Measurements from ENCODE around the gene IQCN.
A peak's percentile ranks its signal among the peaks of the same experiment; 100 is the strongest.

The IQCN gene

DNA sequence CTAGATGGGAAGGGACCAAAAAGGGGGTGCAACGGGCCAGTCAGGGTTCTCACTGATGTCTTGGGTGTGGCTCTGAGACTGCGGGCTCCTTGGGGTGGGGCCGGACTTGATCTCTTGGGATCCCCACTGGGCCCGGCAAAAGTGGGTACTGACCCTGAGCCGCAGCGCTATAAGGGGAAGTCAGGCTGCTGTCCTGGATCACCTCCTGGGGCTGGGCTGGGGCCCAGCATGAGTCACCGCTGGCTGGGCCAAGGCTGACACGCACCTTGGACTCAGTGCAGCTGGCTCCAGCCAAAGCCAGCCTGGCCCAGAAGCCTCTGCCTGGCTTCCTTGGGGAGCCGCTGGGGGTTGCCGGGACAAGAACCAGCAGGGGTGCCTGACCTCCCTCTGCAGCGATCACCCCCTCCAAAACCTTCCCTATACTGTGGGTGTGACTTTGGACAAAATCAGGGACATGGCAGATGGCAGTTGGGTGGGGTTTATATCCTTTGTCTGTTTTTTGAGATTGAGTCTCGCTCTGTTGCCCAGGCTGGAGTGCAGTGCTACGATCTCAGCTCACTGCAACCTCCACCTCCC lies 617 bp upstream of the IQCN start (continued):
- TF ChIP-seq ZNF350 (tag by site-specific recombination; IDR thresholded peaks at IDR 0.05) (no peak), BCL11B (tag by site-specific recombination; IDR thresholded peaks at IDR 0.05; ENCODE audit: low read depth) (no peak), MEIS1 (CRISPR knock-in tag; IDR thresholded peaks at IDR 0.05; ENCODE audit: borderline replicate concordance) (no peak), BCL11A (tag by site-specific recombination; IDR thresholded peaks at IDR 0.05; ENCODE audit: low read depth) (no peak; the same call in 1 of the 2 replicates), OVOL3 (tag by site-specific recombination; IDR thresholded peaks at IDR 0.05) (no peak), ZNF132 (tag by site-specific recombination; IDR thresholded peaks at IDR 0.05; ENCODE audit: borderline replicate concordance) (no peak), SETDB1 (IDR thresholded peaks at IDR 0.05; ENCODE audit: insufficient read length, low read length) (no peak), ZNF274 (IDR thresholded peaks at IDR 0.05; ENCODE audit: low read length) (no peak), ZNF274 (tag by site-specific recombination; IDR thresholded peaks at IDR 0.05; ENCODE audit: borderline replicate concordance) (no peak), KLF16 (tag by site-specific recombination; IDR thresholded peaks at IDR 0.05) (no peak), ZNF561 (tag by site-specific recombination; IDR thresholded peaks at IDR 0.05; ENCODE audit: borderline replicate concordance) (no peak), ZNF423 (tag by site-specific recombination; IDR thresholded peaks at IDR 0.05) (no peak), ZNF184 (tag by site-specific recombination; IDR thresholded peaks at IDR 0.05) (no peak), ZNF510 (tag by site-specific recombination; IDR thresholded peaks at IDR 0.05; ENCODE audit: insufficient replicate concordance) (no peak), ZNF24 (tag by site-specific recombination; IDR thresholded peaks at IDR 0.05) (no peak), GLI4 (tag by site-specific recombination; IDR thresholded peaks at IDR 0.05) (no peak), KLF8 (tag by site-specific recombination; IDR thresholded peaks at IDR 0.05) (no peak; the same call in 1 of the 2 replicates), ZNF555 (tag by site-specific recombination; conservative IDR thresholded peaks at IDR 0.05) (no peak), YY2 (tag by site-specific recombination; IDR thresholded peaks at IDR 0.05) (no peak), ZNF596 (tag by site-specific recombination; IDR thresholded peaks at IDR 0.05) (no peak), IKZF3 (tag by site-specific recombination; IDR thresholded peaks at IDR 0.05) (peak; percentile 55; the same call in 1 of the 2 replicates), ZNF394 (tag by site-specific recombination; IDR thresholded peaks at IDR 0.05; ENCODE audit: borderline replicate concordance) (no peak), ZFP37 (tag by site-specific recombination; IDR thresholded peaks at IDR 0.05) (peak; percentile 46; the same call in 1 of the 2 replicates), KLF1 (tag by site-specific recombination; IDR thresholded peaks at IDR 0.05) (no peak; the same call in none of the 2 replicates), ZNF624 (tag by site-specific recombination; IDR thresholded peaks at IDR 0.05) (no peak), TRIM28 (IDR thresholded peaks at IDR 0.05; ENCODE audit: borderline replicate concordance, low read length) (no peak), ZNF335 (tag by site-specific recombination; conservative IDR thresholded peaks at IDR 0.05) (no peak), GLI2 (tag by site-specific recombination; IDR thresholded peaks at IDR 0.05; ENCODE audit: borderline replicate concordance, low read depth) (no peak), ZNF121 (tag by site-specific recombination; IDR thresholded peaks at IDR 0.05) (peak; percentile 79)
- TF ChIP-seq, protein P1, sequence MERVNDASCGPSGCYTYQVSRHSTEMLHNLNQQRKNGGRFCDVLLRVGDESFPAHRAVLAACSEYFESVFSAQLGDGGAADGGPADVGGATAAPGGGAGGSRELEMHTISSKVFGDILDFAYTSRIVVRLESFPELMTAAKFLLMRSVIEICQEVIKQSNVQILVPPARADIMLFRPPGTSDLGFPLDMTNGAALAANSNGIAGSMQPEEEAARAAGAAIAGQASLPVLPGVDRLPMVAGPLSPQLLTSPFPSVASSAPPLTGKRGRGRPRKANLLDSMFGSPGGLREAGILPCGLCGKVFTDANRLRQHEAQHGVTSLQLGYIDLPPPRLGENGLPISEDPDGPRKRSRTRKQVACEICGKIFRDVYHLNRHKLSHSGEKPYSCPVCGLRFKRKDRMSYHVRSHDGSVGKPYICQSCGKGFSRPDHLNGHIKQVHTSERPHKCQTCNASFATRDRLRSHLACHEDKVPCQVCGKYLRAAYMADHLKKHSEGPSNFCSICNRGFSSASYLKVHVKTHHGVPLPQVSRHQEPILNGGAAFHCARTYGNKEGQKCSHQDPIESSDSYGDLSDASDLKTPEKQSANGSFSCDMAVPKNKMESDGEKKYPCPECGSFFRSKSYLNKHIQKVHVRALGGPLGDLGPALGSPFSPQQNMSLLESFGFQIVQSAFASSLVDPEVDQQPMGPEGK (tag by site-specific recombination; IDR thresholded peaks at IDR 0.05), result peak; percentile 88
- TF ChIP-seq, protein P2, sequence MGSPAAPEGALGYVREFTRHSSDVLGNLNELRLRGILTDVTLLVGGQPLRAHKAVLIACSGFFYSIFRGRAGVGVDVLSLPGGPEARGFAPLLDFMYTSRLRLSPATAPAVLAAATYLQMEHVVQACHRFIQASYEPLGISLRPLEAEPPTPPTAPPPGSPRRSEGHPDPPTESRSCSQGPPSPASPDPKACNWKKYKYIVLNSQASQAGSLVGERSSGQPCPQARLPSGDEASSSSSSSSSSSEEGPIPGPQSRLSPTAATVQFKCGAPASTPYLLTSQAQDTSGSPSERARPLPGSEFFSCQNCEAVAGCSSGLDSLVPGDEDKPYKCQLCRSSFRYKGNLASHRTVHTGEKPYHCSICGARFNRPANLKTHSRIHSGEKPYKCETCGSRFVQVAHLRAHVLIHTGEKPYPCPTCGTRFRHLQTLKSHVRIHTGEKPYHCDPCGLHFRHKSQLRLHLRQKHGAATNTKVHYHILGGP (tag by site-specific recombination; IDR thresholded peaks at IDR 0.05), result no peak
- TF ChIP-seq, protein P3, sequence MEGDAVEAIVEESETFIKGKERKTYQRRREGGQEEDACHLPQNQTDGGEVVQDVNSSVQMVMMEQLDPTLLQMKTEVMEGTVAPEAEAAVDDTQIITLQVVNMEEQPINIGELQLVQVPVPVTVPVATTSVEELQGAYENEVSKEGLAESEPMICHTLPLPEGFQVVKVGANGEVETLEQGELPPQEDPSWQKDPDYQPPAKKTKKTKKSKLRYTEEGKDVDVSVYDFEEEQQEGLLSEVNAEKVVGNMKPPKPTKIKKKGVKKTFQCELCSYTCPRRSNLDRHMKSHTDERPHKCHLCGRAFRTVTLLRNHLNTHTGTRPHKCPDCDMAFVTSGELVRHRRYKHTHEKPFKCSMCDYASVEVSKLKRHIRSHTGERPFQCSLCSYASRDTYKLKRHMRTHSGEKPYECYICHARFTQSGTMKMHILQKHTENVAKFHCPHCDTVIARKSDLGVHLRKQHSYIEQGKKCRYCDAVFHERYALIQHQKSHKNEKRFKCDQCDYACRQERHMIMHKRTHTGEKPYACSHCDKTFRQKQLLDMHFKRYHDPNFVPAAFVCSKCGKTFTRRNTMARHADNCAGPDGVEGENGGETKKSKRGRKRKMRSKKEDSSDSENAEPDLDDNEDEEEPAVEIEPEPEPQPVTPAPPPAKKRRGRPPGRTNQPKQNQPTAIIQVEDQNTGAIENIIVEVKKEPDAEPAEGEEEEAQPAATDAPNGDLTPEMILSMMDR (tag by site-specific recombination; IDR thresholded peaks at IDR 0.05), result no peak
- TF ChIP-seq, protein P4, sequence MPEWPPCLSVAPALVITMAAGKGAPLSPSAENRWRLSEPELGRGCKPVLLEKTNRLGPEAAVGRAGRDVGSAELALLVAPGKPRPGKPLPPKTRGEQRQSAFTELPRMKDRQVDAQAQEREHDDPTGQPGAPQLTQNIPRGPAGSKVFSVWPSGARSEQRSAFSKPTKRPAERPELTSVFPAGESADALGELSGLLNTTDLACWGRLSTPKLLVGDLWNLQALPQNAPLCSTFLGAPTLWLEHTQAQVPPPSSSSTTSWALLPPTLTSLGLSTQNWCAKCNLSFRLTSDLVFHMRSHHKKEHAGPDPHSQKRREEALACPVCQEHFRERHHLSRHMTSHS (tag by site-specific recombination; IDR thresholded peaks at IDR 0.05), result no peak
- TF ChIP-seq, protein P5, sequence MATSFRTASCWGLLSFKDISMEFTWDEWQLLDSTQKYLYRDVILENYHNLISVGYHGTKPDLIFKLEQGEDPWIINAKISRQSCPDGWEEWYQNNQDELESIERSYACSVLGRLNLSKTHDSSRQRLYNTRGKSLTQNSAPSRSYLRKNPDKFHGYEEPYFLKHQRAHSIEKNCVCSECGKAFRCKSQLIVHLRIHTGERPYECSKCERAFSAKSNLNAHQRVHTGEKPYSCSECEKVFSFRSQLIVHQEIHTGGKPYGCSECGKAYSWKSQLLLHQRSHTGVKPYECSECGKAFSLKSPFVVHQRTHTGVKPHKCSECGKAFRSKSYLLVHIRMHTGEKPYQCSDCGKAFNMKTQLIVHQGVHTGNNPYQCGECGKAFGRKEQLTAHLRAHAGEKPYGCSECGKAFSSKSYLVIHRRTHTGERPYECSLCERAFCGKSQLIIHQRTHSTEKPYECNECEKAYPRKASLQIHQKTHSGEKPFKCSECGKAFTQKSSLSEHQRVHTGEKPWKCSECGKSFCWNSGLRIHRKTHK (tag by site-specific recombination; IDR thresholded peaks at IDR 0.05), result no peak
